GM19463 (cell line): ENCODE data around the gene SMPD2.
"Not testable (repeated sequence)": the region's sequence is repeated elsewhere in the genome, so short reads cannot be mapped to it uniquely, and the experiment has no call there.

Experiments used
- ATAC-seq: cut with Tn5 transposase; IDR thresholded peaks from one replicate; pipeline ENCODE4 v1.9.1; 2021; ENCODE audit warnings: mild to moderate bottlenecking, moderate library complexity; ENCODE audit not compliant: unreplicated experiment

The SMPD2 gene

DNA sequence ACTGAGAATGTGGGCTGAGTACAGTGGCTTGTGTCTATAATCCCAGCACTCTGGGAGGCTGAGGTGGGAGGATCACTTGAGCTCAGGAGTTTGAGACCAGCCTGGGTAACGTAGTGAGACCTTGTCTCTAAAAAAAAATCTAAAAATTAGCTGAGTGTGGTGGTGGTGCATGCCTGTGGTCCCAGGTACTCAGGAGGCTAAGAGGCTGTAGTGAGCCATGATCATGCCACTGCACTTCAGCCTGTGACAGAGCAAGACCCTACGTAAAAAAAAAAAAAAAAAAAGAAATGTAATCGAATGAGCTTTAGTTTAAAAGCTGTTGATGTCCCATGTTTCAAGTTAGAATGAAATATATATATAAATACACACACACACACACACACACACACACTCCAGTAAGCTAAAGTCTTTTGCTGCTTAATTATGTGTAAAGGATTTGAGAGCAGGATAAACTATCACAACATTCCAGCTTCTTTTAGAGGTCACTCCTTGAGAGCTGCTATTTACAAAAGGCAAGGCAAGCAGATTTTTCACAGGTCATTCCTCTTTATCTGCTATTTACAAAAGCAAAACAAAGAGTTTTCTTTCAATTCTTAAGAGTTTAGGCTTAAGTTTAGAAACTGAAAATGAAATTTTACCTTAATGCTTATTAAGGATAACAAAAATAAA is 19.8 kb downstream of the SMPD2 start:
- no peak for ATAC-seq

DNA sequence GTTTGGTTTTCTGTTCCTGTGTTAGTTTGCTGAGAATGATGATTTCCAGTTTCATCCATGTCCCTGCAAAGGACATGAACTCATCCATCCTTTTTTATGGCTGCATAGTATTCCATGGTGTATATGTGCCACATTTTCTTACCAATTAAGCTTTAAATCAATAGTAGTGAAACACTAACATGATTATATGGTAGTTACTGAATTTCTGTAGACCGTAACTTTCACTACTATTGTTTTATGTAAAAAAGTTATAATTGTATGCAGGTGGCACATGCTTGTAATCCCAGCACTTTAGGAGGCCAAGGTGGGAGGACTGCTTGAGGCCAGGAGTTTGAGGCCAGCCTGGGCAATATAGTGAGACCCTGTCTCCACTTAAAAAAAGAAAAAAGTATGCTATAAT is 20.7 kb downstream of the SMPD2 start:
- not testable (repeated sequence) for ATAC-seq

DNA sequence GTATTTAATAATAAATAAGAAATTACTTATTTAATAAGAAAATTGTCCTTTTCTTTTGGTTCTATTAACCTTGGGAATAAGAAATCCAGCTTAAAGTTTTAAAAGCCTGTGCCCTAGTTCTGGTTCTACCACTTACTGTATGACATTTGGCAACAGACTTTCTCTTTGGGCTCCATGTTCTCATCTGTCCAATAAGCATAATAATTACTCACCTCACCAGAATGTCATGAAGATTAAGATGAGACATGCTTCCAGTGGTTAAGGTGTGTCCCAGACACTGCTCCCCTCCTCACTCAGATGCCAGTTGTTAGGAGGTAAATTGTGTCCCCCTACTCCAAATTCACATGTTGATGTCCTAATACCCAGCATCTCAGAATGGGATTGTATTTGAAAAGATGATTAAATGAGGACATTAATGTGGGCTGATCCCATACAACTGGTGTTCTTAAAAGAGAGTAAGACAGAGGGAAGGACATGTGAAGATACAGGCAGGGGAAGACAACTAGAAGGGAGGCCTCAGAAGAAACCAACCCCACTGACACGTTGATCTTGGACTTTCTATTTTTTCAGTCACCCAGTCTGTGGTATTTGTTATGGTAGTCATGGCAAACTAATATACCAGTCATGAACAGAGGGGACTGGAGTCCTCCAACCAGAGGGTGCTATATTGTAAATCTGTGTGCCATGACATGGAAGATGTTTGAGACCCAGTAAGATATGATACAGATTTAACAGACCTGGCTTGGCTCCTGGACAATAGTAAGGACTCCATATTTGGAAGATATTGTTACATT is 21.4 kb downstream of the SMPD2 start:
- ATAC-seq, result no peak

DNA sequence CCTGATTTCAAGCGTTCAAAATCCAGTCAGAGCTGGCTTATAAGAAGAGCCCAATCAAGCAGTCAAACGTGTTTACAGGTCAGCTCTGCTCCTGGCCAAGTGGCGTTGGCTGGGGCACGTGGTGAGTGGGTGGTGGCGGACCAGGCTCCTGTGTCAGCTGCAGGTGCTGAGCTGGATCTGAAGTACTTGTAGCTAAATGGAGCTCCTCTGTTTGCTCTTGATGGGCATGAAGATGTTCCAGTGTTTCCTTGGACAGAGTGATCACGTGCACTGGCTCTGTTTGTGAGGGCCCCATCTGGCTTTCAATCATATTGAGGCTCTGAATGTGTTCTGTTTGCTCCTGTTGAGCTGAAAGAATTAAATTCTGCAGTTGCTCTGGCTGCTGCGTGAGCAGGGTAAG is 25.2 kb downstream of the SMPD2 start:
- no peak for ATAC-seq

DNA sequence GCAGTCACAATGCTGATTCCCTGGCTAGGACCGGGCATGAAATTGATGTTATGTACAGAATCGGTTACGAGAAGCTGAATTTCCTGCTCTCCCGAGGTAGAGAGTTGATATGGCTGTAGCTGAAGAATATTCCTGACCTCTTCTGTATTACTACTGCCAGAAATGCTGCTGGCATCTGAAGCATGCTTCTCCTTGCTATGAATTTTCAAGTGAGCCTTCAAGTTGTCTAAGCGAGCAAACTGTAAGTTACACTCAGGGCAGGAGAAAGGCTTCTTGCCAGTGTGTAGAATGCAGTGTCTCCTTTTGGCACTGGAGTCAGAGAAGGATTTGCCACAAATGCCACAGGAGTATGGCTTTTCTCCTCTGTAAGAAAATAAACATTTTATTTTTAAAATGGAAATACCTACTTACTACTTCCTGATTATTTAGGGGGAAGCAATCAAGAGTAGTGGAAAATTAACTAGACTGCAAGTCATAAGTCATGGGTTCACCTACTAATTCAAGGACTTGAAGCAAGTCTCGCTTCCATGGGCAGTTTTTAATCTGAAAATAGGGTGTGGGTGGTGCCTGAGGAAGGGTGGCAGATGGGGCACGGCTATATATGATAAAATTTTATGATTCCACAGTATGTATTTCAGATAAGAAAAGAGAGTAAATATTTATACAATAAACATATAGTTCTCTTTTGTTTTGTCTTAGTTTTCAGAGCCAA is 25.8 kb downstream of the SMPD2 start:
- no peak for ATAC-seq

DNA sequence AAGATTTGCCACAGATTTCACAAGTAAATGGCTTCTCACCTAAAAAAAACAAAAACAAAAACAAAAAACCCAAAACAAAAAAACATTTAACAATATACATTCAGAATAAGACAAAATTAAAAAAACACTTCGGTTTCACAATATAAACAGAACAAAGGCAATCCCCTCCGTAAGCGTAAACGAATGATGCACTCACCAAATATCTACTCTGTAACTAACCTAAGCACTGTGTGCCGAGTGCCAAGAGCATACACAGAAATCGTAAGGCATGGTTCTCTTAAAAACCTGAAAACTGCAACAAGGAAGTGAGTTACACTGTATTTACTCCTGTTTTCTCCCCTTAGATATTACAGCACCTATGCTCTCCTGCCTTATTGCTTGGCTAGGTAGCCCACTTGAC is 27.2 kb downstream of the SMPD2 start:
- no peak for ATAC-seq

DNA sequence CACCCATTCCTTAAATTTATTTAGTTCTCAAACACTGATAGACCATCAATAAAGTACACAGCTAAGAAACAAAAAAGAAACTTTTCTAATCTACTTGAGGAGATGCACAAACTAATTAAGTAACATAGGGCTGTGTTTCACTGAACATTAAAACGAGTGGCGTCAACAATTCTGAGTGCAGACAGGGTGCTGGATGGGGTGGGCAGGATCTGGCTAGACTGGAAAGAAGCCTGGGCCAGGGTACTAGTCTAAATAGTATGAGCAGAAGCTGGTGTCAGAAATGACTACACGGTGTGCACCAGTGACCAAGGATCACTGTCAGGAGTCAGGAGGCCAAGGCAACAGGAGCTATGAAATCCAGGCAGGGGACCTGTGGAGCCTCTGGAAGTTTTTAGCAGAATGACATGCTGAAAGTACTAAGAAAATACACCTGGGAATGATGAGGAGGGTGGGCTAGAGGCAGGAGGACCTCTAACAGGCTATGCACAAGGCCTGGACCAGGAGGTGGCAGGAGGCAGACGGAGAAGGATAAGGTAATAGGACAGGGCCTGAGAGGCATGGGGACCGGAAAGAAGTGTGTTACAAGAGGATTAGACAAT is 29.2 kb downstream of the SMPD2 start:
- ATAC-seq, result no peak

DNA sequence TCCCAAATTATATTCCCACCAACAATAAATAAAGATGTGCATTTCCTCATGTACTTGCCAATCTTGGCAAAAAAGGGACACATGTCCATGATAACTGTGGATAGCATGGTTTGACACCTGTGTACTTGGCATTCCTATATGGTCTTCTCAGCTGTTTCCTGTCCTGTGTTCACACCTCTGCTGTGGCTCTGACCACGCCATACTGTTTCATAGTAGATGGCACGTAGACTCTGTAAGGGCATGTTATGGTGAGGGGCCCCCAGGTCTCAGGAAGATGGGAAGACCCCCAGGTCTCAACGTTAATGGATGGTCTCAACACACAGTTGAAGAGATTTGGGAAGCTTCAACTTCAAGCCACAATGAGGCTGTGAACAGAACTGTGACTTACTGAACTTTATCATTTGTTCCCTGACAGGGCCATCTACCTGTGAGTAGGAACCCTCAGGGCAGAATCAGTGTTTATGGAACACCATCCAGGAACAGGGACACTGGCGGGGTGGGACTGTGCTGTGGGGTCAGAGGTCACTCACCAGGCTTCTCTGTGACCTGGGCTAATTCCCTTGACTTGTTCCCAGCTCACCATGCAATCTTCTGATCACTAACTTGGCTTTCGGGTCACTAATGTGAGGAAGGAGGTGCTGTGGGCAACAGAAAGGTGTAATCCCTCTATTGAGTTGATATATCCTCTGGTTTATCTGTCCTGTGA is 30.7 kb downstream of the SMPD2 start:
- no peak for ATAC-seq

DNA sequence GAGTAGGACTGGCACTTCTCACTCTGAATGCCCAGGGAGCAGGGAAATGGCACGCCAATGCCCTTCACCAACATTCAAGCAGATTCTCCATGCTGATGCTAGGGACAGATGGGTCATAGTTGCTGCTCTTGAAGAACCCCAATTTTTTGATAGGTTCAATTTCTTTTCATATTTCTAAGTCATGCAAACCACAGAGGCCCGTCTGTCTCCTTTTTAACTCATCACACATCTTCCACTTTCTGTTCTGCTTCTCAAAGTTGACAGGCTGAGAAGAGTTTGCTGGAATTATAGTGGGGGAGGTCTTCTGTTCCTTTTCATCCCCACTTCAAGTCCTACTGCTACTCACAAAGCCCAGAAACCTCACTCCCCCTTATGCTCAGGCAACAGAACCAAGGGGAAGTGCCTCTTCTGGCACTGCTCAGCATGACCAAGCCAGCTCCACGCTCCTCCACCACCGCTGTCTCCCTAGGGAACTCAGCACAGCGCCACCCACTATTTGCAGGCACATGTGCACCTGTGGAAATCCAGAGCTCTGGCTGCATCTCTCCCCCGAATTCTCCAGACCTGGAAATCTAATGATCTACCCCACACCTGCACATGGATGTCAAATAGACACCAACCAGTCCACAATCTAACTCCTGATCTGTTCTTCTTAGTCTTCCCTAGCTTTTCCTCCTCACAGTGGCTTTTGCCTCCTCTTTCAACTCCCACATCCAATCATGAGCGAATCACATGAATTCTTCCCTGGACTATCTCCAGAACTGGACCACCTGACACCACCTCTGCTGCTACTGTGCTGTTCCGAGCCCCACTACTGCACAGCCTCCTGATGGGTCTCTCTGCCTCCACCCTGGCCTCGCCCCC is 31.8 kb downstream of the SMPD2 start:
- peak; percentile 77 for ATAC-seq

DNA sequence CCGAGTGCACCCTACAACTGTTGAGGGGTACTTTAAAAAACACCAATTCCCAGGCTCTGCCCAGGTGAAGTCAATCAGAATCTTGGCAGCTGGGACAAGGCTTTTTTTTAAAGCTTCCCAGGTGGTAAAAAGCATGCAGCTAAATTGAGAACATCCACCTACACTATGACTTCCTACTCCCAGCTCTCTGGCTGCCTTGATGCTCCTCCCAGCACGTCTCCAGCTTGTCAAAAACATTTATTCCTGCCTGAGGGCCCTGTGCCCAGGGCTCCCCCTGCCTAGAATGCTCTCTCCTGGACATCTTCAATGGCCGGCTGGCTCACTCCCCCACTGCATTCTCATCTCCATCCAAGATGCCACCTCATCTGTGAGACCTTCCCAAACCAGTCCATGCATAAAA is 32.6 kb downstream of the SMPD2 start:
- ATAC-seq, result no peak

DNA sequence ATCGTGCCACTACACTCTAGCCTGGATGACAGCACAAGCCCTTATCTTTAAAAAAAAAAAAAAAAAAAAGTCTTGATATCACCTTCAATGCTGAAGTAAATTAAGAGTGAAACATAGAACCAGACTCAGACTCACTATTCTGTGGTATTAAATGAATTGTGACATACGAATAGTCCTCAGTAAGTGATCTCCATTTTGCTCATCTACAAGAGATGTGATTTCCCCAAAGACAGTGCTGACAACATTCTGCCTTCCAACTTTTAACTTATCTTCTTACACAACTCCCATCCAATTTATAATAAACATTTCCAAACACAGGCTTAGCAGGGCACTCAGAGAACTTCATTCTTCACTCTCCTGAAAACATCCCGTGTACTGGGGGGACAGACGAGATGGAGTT is 34.5 kb downstream of the SMPD2 start:
- no peak for ATAC-seq

DNA sequence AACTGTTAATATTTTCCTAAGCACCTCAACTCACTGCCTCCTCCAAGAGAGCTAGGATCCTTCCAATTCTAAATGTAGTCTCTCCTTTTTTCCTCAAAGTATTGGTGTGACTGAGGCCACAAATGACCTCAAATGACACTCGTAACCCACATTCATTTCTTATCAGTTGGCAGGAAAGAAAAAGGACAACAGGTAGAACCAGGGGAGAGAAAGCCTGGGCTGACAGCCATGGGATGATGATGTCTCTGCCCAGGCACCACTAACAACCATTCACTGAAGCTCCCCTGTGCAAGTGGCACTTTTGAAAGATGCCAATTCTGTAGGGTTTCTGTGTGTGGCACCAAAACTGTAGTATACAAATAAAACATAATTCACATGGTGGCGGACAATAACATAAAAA is 35.1 kb downstream of the SMPD2 start:
- ATAC-seq, result no peak

DNA sequence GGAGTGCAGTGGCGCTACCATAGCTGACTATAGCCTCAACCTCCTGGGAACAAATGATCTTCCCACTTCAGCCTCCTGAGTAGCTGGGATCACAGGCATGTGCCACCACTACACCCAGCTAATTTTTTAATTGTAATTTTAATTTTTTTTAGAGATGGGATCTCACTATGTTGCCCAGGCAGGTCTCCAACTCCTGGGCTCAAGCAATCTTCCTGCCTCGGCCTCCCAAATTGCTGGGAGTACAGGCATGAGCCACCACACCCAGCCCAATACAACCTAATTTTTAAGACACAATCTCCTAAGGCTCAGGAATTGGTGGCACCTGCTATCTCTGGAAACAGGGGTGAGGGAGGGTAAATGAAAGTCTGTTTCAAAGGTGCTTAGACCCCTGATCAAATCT is 36.7 kb downstream of the SMPD2 start:
- ATAC-seq, result no peak

DNA sequence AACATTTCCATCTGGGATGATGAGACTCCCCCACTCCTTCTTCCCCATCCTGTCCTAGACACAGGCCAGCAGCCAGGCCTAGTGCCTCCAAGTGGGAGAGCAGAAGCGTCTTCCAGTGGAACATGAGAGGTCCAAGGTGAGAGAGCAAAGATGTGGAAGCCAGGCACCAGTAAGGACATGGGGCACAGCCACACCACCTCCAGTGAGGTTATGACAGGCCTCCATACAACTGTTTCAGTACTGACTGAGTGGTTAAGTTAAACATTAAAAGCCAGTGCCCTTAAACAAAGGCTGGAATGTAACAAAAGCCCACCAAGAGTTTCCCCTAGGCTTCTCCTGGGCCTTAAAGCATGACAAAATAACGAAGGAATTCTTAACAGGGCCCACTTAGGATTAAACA is 37.2 kb downstream of the SMPD2 start:
- ATAC-seq, result peak; percentile 81

DNA sequence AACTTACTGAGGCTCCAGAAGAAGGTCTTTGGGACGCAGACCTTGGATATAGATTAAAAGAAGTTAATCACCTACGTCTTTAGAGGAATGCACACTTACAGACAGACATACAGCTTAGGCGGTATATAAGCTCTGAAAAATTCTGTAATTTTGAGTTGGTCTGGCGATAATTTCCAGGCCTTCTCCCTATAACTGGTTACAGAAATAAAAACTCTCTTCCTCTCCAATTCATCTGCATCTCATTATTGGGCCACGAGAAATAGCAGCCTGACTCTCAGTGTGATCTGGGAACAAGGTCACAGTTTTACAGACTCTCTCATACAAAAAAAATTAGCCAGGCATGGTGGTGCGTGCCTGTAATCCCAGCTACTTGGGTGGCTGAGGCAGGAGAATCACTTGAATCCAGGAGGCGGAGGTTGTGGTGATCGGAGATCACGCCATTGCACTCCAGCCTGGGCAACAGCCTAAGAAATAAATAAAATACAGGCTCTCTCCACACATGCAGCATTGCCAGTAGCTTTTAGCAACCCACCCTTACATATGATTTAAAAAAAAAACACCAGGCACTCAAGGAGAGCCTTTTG is 37.8 kb downstream of the SMPD2 start:
- ATAC-seq, result no peak

DNA sequence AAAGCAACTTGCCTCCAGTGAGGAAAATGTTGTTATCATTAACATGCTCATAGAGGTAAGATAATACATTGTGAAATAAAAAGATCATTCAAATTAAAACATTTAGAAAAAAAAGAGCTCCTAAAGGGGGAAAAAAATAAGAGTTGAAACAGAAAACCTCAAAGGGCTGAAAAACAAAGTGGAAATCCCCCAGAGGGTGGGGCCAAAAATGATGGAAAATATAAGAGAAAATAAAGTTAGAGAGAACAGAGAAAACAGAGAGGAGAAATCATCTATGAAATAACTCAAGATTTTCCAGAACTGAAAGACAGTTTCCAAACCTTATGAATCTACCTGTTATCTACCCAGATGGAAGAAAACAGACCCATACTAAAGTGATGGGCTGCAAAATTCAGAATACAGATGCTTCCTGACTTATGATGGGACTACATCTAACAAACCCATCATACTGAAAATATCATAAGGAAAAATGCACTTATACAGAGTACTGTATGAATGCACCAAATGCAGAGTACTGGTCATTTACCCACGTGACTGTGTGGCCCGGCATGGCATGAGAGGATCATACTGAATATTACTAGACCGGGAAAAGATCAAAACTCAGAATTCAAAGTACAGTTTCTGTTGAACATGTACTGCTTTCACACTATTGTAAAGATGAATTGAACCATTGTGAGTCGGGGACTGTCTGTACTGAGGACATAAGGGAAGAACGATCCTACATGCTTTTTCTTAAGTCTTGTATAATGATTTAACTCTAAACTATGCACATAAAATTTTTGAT is 38.5 kb downstream of the SMPD2 start:
- ATAC-seq, result no peak

DNA sequence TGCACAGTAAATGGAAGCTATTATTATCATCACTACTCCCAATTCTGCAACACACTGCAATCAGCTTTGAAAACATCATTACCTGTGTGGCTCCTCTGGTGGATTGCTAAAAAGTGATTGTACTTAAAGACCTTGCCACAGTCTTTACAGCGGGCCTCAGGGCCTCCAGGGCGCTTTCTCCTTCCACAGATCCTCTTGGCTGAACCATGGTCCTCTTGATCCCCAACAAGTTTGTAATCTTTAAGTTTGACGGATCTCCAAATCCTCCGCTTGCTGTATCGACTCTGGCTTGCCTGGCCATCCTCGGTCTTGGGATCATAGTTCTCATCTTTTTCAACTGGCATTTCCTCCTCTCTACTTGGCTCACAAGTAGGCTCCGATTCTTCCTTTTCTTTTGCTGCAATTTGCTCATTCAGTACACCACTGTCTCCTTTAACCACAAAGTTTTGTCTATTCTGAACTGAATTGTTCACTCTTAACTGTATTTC is 40.5 kb downstream of the SMPD2 start:
- ATAC-seq, result no peak

DNA sequence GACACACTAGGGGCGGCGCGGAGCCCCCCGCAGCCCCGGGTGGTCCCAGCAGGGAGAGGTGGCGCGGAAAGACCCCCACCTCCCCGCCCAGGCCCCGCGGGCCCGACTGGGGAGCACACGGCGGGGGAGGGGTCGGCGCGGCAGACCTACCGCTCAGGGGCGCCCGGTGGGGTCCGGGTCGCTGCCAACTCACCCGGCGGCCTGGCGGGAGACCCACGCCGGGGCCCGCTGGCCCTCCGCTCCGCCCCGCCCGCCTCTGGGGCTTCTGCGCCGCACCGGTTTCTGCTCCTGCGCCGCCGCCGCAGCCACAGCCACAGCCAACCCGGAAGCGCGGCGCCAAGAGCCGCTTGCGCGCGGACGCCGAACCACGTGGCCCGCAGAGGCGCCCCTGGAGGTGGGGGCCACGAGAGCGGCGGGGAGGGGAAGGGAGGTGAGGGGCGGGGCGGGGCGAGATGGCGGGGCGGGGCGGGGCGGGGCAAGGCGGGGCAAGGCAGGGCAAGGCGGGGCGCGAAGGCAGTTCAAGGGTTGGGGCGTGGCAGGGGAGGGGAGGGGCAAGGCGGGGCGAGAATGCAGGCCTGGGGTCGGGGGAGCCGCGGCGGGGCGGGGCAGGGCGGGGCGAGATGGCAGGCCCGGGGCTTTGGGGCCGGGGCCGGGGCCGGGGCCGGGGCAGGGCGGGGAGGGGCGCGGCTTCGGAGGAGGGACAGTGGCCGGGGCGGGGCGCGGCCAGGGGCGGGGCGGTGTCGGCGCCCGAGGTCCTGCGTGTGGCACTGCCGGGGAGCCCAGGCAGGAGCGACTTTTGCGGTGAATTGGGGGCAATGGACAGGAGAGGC is 42.6 kb downstream of the SMPD2 start, which contains the start of gene ZBTB24:
TSS of gene ZBTB24 (minus strand) at position 315 of the 830 bp plus-strand sequence. CDS start 1,193 bp downstream, outside the sequence.
- peak; percentile 86 for ATAC-seq
